Measurements from ENCODE around the gene DOC2A. TPM values are rescaled to one million over a fixed set of nuclear protein-coding genes. Genes with fewer than 3 reads are reported as not detected.

Gene DOC2A
- total and polyA plus RNA-seq, 2 of the 4 experiments (the other 2 are of a cell fraction) = under 0.01 to 0.48 TPM

GRCh38 chr16:29995324-29995910 is 15.4 kb downstream of the DOC2A start, which contains the start of gene HIRIP3:
Gene HIRIP3 (minus strand): TSS chr16:29995617. CDS start chr16:29995605, 12 bp downstream.
- Histone ChIP-seq H3K14ac (replicated peaks; ENCODE audit: low read depth, low read length) (peak within 1 kb of the TSS; percentile 99), H3K9me1 (ENCODE audit: insufficient read depth, low read length) (peaks cover 7% of the 10 kb centered on the region; the same call in 1 of the 2 replicates), H4K20me1 (ENCODE audit: insufficient read depth, low read length) (no peaks in the 10 kb centered on the region), H3K4me2 (ENCODE audit: low read depth, low read length) (peak within 1 kb of the TSS; percentile 95), H2AK9ac (replicated peaks; ENCODE audit: low read depth, low read length, poor library complexity) (peak within 1 kb of the TSS; percentile 98), H4K8ac (ENCODE audit: low read depth in 2 of 2, low read length in 2 of 2) (peak within 1 kb of the TSS; percentile 93 to 100), H3K18ac (ENCODE audit: low read depth, low read length) (peak within 1 kb of the TSS; percentile 32), H3K36me3 (ENCODE audit: control insufficient read depth, insufficient read depth, low read length) (peaks cover 17% of the 10 kb centered on the region), H4K91ac (ENCODE audit: insufficient read depth, low read depth, low read length) (peak within 1 kb of the TSS; percentile 99), H3K56ac (ENCODE audit: extremely low read depth, insufficient read depth, low read length) (peak within 1 kb of the TSS; percentile 100), H3K9me3 (ENCODE audit: control insufficient read depth, insufficient read depth, low read length) (no peaks in the 10 kb centered on the region), H2BK15ac (ENCODE audit: low read depth, low read length) (peak within 1 kb of the TSS; percentile 90; the same call in 1 of the 3 replicates), H2AK5ac (ENCODE audit: low read depth, low read length) (peak within 1 kb of the TSS; percentile 97), H3K4me3 (ENCODE audit: insufficient read depth, low read depth, low read length) (peak within 1 kb of the TSS; percentile 65), H3K27me3 (ENCODE audit: control insufficient read depth, insufficient read depth, low read length) (no peaks in the 10 kb centered on the region), H2BK120ac (ENCODE audit: low read depth, low read length) (peak within 1 kb of the TSS; percentile 88), H3K9ac (ENCODE audit: low read depth, low read length) (peak within 1 kb of the TSS; percentile 85), H3K23ac (ENCODE audit: low read depth, low read length) (peak within 1 kb of the TSS; percentile 98), H3K27ac (ENCODE audit: insufficient read depth, low read length) (peak within 1 kb of the TSS; percentile 79), H2BK5ac (ENCODE audit: low read depth, low read length, poor library complexity, severe bottlenecking) (peak within 1 kb of the TSS; percentile 82), H2AFZ (replicated peaks; ENCODE audit: low read length, poor library complexity) (peak within 1 kb of the TSS; percentile 99), H3K79me1 (ENCODE audit: low read depth in 1 of 2, low read length in 2 of 2) (peaks cover 16 to 48% of the 10 kb centered on the region in 2 experiments; a peak in 3 of 4 replicates), H4K5ac (ENCODE audit: low read depth, low read length) (peak within 1 kb of the TSS; percentile 69), H2BK20ac (ENCODE audit: low read depth, low read length) (peak within 1 kb of the TSS; percentile 37; the same call in 1 of the 2 replicates), H3K4ac (ENCODE audit: low read depth, low read length) (peak within 1 kb of the TSS; percentile 99), H3K4me1 (ENCODE audit: control insufficient read depth, insufficient read depth, low read length) (peaks cover 8% of the 10 kb centered on the region)
- TSS peak; percentile 70 for BruUV-seq (replicated peaks)
- in situ Hi-C loops (cut with MboI; ENCODE audit: low sequenced_read_pairs) = no loop called here
- intact Hi-C loops (cut with micrococcal nuclease) = loop anchor here (2.0 to 5.0 kb wide), 2 partner anchors 68 to 133 kb away; partner anchors contain the start of genes CDIPT and KCTD13
- dilution Hi-C loops (cut with HindIII; ENCODE audit: low sequenced_read_pairs, unreplicated experiment) = no loop called here
- ATAC-seq (ENCODE audit: low read depth) (peak; percentile 67), DNase-seq (peak; percentile 64)
- POLR2A ChIA-PET (ENCODE audit: unreplicated experiment) = interaction anchor here (0.6 kb wide), 1 partner anchor 10 kb away, joined by 5 read pairs; no protein-coding TSS in a partner anchor
- CTCF ChIA-PET = interaction anchor here (1.7 kb wide), 1 partner anchor 180 kb away, joined by 4 read pairs; the partner anchor contains the start of gene PAGR1
- 3% methylated on average over 36 of the region's 53 CpGs; no CpG with 5 or more reads in 1 of the 2 experiments for WGBS, 2 experiments (ENCODE audit: extremely low coverage in 2 of 2, insufficient read length in 1 of 2)
- TF ChIP-seq RAD21 (IDR thresholded peaks at IDR 0.05; ENCODE audit: low read length) = no peak
- no peak; the same call in 1 of the 2 replicates for TF ChIP-seq MAZ (IDR thresholded peaks at IDR 0.05; ENCODE audit: borderline replicate concordance, low read depth, low read length)
- TF ChIP-seq BHLHE40 (IDR thresholded peaks at IDR 0.05; ENCODE audit: low read depth, low read length) = no peak
- TF ChIP-seq MXI1 (IDR thresholded peaks at IDR 0.05; ENCODE audit: borderline replicate concordance, low read depth, low read length) = peak; percentile 98
- no peak for TF ChIP-seq FOS (IDR thresholded peaks at IDR 0.05; ENCODE audit: low read depth, low read length)
- TF ChIP-seq, protein P1, sequence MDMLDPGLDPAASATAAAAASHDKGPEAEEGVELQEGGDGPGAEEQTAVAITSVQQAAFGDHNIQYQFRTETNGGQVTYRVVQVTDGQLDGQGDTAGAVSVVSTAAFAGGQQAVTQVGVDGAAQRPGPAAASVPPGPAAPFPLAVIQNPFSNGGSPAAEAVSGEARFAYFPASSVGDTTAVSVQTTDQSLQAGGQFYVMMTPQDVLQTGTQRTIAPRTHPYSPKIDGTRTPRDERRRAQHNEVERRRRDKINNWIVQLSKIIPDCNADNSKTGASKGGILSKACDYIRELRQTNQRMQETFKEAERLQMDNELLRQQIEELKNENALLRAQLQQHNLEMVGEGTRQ (IDR thresholded peaks at IDR 0.05; ENCODE audit: low read depth, low read length) = peak; percentile 59; the same call in 1 of the 2 replicates

Measured in IMR-90 (cell line).